H9 (cell line): ENCODE results near the gene KCNIP4. TPM values are rescaled to one million over a fixed set of nuclear protein-coding genes. Genes with fewer than 3 reads are reported as not detected.

Source experiments
- DNase-seq: peaks from one replicate; pipeline ENCODE4 v3.0.0-alpha.2; 2017
- H2AFZ ChIP-seq: one replicate; pipeline ENCODE4 v1.6.1; 2013; ENCODE audit warnings: mild to moderate bottlenecking, low read length, control low read depth, moderate library complexity
- H2AK5ac ChIP-seq: 2 replicates; pipeline ENCODE4 v1.6.1; 2013; ENCODE audit warnings: low read length, control low read depth, mixed read lengths; ENCODE audit not compliant: insufficient read length
- H2BK120ac ChIP-seq: one replicate; pipeline ENCODE4 v1.6.1; 2013; ENCODE audit warnings: low read depth, mild to moderate bottlenecking, low read length, control low read depth, inconsistent platforms; ENCODE audit not compliant: poor library complexity, severe bottlenecking
- H2BK12ac ChIP-seq: 2 replicates; pipeline ENCODE4 v1.6.1; 2013; ENCODE audit warnings: low read length, control low read depth, mixed read lengths, low read depth; ENCODE audit not compliant: insufficient read length
- H2BK15ac ChIP-seq: 2 replicates; pipeline ENCODE4 v1.6.1; 2013; ENCODE audit warnings: low read depth, low read length, control low read depth
- H2BK20ac ChIP-seq: one replicate; pipeline ENCODE4 v1.6.1; 2013; ENCODE audit warnings: low read depth, mild to moderate bottlenecking, low read length, control low read depth, inconsistent platforms; ENCODE audit not compliant: poor library complexity, severe bottlenecking
- H2BK5ac ChIP-seq: 2 replicates; pipeline ENCODE4 v1.6.1; 2013; ENCODE audit warnings: low read length, control low read depth, mixed read lengths; ENCODE audit not compliant: insufficient read length
- H3K14ac ChIP-seq: 2 replicates; pipeline ENCODE4 v1.6.1; 2013; ENCODE audit warnings: low read length, control low read depth; ENCODE audit not compliant: insufficient read depth
- H3K18ac ChIP-seq: 2 replicates; pipeline ENCODE4 v1.6.1; 2013; ENCODE audit warnings: low read depth, mild to moderate bottlenecking, mixed read lengths, low read length, control low read depth; ENCODE audit not compliant: insufficient read length
- H3K23ac ChIP-seq: 2 replicates; pipeline ENCODE4 v1.6.1; 2013; ENCODE audit warnings: low read length, control low read depth, mixed read lengths, low read depth; ENCODE audit not compliant: insufficient read length
- H3K23me2 ChIP-seq: 2 replicates; pipeline ENCODE4 v1.6.1; 2013; ENCODE audit warnings: low read depth, mild to moderate bottlenecking, mixed read lengths, low read length, control low read depth; ENCODE audit not compliant: insufficient read length, poor library complexity, severe bottlenecking
- H3K27ac ChIP-seq: 2 replicates; pipeline ENCODE4 v1.5.1; 2013; ENCODE audit warnings: low read length, control low read depth, mixed read lengths, low read depth; ENCODE audit not compliant: insufficient read length
- H3K27me3 ChIP-seq: 2 replicates; pipeline ENCODE4 v1.6.1; 2013; ENCODE audit warnings: low read length, control low read depth, inconsistent platforms; ENCODE audit not compliant: insufficient read depth
- H3K4ac ChIP-seq: 2 replicates; pipeline ENCODE4 v1.6.1; 2013; ENCODE audit warnings: low read depth, mild to moderate bottlenecking, control low read depth, inconsistent platforms, low read length, moderate library complexity
- H3K4me1 ChIP-seq: 2 replicates; pipeline ENCODE4 v1.6.1; 2013; ENCODE audit warnings: low read length, control low read depth, inconsistent platforms; ENCODE audit not compliant: insufficient read depth
- H3K4me2 ChIP-seq: 2 replicates; pipeline ENCODE4 v1.6.1; 2013; ENCODE audit warnings: low read length, control low read depth, mixed read lengths; ENCODE audit not compliant: insufficient read length, insufficient read depth
- H3K56ac ChIP-seq: 2 replicates; pipeline ENCODE4 v1.6.1; 2013; ENCODE audit warnings: low read depth, mild to moderate bottlenecking, mixed read lengths, low read length, control low read depth; ENCODE audit not compliant: insufficient read length
- H3K79me1 ChIP-seq: 2 replicates; pipeline ENCODE4 v1.6.1; 2013; ENCODE audit warnings: low read depth, mild to moderate bottlenecking, moderate library complexity, low read length, control low read depth, inconsistent platforms; ENCODE audit not compliant: insufficient read depth, poor library complexity, severe bottlenecking
- H3K79me2 ChIP-seq: 2 replicates; pipeline ENCODE4 v1.6.1; 2013; ENCODE audit warnings: low read length, control low read depth, inconsistent platforms; ENCODE audit not compliant: insufficient read depth
- H3K9ac ChIP-seq: 2 replicates; pipeline ENCODE4 v1.6.1; 2013; ENCODE audit warnings: low read length, control low read depth, mixed read lengths; ENCODE audit not compliant: insufficient read length; ENCODE audit errors: extremely low read depth
- H3K9me3 ChIP-seq: one replicate; pipeline ENCODE4 v1.6.1; 2013; ENCODE audit warnings: low read depth, low read length, inconsistent platforms; ENCODE audit not compliant: control insufficient read depth
- H3T11ph ChIP-seq: one replicate; pipeline ENCODE4 v1.6.1; 2013; ENCODE audit warnings: mild to moderate bottlenecking, low read length, control low read depth, inconsistent platforms
- H4K20me1 ChIP-seq: one replicate; pipeline ENCODE4 v1.6.1; 2013; ENCODE audit not compliant: control insufficient read depth, insufficient read length, insufficient read depth
- H4K5ac ChIP-seq: 2 replicates; pipeline ENCODE4 v1.6.1; 2013; ENCODE audit warnings: low read depth, mild to moderate bottlenecking, mixed read lengths, low read length, control low read depth; ENCODE audit not compliant: insufficient read length
- H4K8ac ChIP-seq: replicated peaks from 2 replicates; pipeline ENCODE4 v1.6.1; 2013; ENCODE audit warnings: low read length, control low read depth, mixed read lengths, low read depth; ENCODE audit not compliant: insufficient read length
- H4K91ac ChIP-seq: 2 replicates; pipeline ENCODE4 v1.6.1; 2013; ENCODE audit warnings: low read depth, mild to moderate bottlenecking, moderate library complexity, mixed read lengths, low read length, control low read depth; ENCODE audit not compliant: insufficient read length
- H3K27ac Mint-ChIP-seq, 3 experiments: 2 replicates in 2 of 3; 3 replicates in 1 of 3; pipeline ENCODE4 v1.8.0; 2020 to 2021; ENCODE audit warnings: mixed read lengths in 3 of 3, mild to moderate bottlenecking in 1 of 3, moderate library complexity in 1 of 3
- H3K27me3 Mint-ChIP-seq: 2 replicates; pipeline ENCODE4 v1.8.0; 2021; ENCODE audit warnings: low read depth, mild to moderate bottlenecking, moderate library complexity, mixed read lengths
- H3K36me3 Mint-ChIP-seq, 3 experiments: 2 replicates in 2 of 3; 3 replicates in 1 of 3; pipeline ENCODE4 v1.8.0; 2020 to 2021; ENCODE audit warnings: low read depth in 3 of 3, mixed read lengths in 3 of 3; ENCODE audit not compliant: insufficient read depth in 1 of 3
- H3K4me1 Mint-ChIP-seq, 2 experiments: 2 replicates each; pipeline ENCODE4 v1.8.0; 2020; ENCODE audit warnings: mixed read lengths in 2 of 2
- H3K4me3 Mint-ChIP-seq, 2 experiments: 2 replicates in 1 of 2; 3 replicates in 1 of 2; pipeline ENCODE4 v1.8.0; 2020 to 2021; ENCODE audit warnings: mild to moderate bottlenecking in 2 of 2, mixed read lengths in 2 of 2, moderate library complexity in 1 of 2
- H3K9me3 Mint-ChIP-seq, 2 experiments: 2 replicates in 1 of 2; 3 replicates in 1 of 2; pipeline ENCODE4 v1.8.0; 2020; ENCODE audit warnings: mild to moderate bottlenecking in 2 of 2, mixed read lengths in 2 of 2, moderate library complexity in 1 of 2
- CTCF ChIP-seq: fragments of 200-600 bp; sonication (generic); conservative IDR thresholded peaks from 3 replicates; pipeline ENCODE4 v1.8.0; 2021; ENCODE audit warnings: antibody characterized with exemption, mild to moderate bottlenecking
- WGBS: extraction: QIAGEN DNeasy Blood & Tissue Kit; methylation state at CpG from one replicate; pipeline ENCODE4 v1.1.7; 2013; ENCODE audit warnings: missing lambda C conversion rate, low lambda C conversion rate, mixed read lengths; ENCODE audit not compliant: insufficient read length; ENCODE audit errors: extremely low coverage; 5-methylcytosine and 5-hydroxymethylcytosine counted together
- total RNA-seq: library from RNA; stranded (reverse); gene quantifications from 2 replicates; pipeline ENCODE4 v1.2.1, GENCODE V29; 2021

KCNIP4 gene
- total RNA-seq, 1 experiment from 2014 or later = not detected

- H3K27me3 ChIP-seq = no peaks in the 10 kb centered on the region
- no CpG with 5 or more reads among the region's 1 CpG for WGBS
- H3K4me3 Mint-ChIP-seq = no peak overlapping the region
Measured at GRCh38 chr4:21901831-21902230, 46.7 kb downstream of the KCNIP4 start.

More at GRCh38 chr4:21901831-21902230, 46.7 kb downstream of the KCNIP4 start:
- no peak overlapping the region for H2BK5ac ChIP-seq
- no peak overlapping the region for H2BK120ac ChIP-seq
- no peak overlapping the region for H2BK15ac ChIP-seq
- no peak overlapping the region for H3K56ac ChIP-seq
- no peak for TF ChIP-seq CTCF
- H2BK12ac ChIP-seq = no peak overlapping the region
- Mint-ChIP-seq H3K36me3 (peaks cover 0 to 6% (median 3%) of the 10 kb centered on the region in 3 experiments; a peak in 2 of 7 replicates), H3K27me3 (no peaks in the 10 kb centered on the region), H3K9me3 (peaks cover 12 to 15% of the 10 kb centered on the region in 2 experiments; a peak in 4 of 5 replicates), H3K4me1 (no peaks in the 10 kb centered on the region), H3K27ac (no peak overlapping the region)
- H3T11ph ChIP-seq = no peak overlapping the region
- no peak overlapping the region for H4K8ac ChIP-seq
- no peaks in the 10 kb centered on the region for H4K20me1 ChIP-seq
- no peak overlapping the region for H3K18ac ChIP-seq
- H3K9me3 ChIP-seq = peaks cover 12% of the 10 kb centered on the region
- no peak overlapping the region for H3K4me2 ChIP-seq
- H4K91ac ChIP-seq = no peak overlapping the region
- H3K4me1 ChIP-seq = no peaks in the 10 kb centered on the region
- no peak overlapping the region for H3K4ac ChIP-seq
- no peak overlapping the region for H2BK20ac ChIP-seq
- no peak overlapping the region for H3K14ac ChIP-seq
- no peaks in the 10 kb centered on the region for H3K79me2 ChIP-seq
- H3K23ac ChIP-seq = no peak overlapping the region
- no peaks in the 10 kb centered on the region for H3K23me2 ChIP-seq
- DNase-seq = no peak
- H4K5ac ChIP-seq = no peak overlapping the region
- no peak overlapping the region for H3K9ac ChIP-seq
- no peak overlapping the region for H2AFZ ChIP-seq
- H3K79me1 ChIP-seq = no peaks in the 10 kb centered on the region
- no peak overlapping the region for H2AK5ac ChIP-seq
- H3K27ac ChIP-seq = no peak overlapping the region
